ENCODE measurements around the gene SMC6. TPM values are rescaled to one million over a fixed set of nuclear protein-coding genes. Genes with fewer than 3 reads are reported as not detected.

The SMC6 gene
- total and polyA plus RNA-seq, 10 of the 15 experiments (the other 5 are each of a cell fraction or from before 2014, with no cell fraction given), result 12.8 to 63.8 (median 38.8) TPM

- in situ Hi-C loops (cut with MboI), result no loop called here
- TF ChIP-seq ETV6 (conservative IDR thresholded peaks at IDR 0.05 in 1 of 2, IDR thresholded peaks at IDR 0.05 in 1 of 2; ENCODE audit: borderline replicate concordance in 1 of 2, low read depth in 1 of 2) (no peak), SIN3A (IDR thresholded peaks at IDR 0.05; ENCODE audit: low read depth, low read length) (no peak), CBX3 (IDR thresholded peaks at IDR 0.05; ENCODE audit: borderline replicate concordance, low read depth) (no peak), HCFC1 (IDR thresholded peaks at IDR 0.05; ENCODE audit: low read length) (no peak), ESRRA (IDR thresholded peaks at IDR 0.05; ENCODE audit: low read length) (no peak), PML (IDR thresholded peaks at IDR 0.05; ENCODE audit: low read length) (no peak), SMAD1 (IDR thresholded peaks at IDR 0.05; ENCODE audit: low read depth, partially characterized antibody) (no peak), ZBTB33 (IDR thresholded peaks at IDR 0.05) (no peak), BHLHE40 (IDR thresholded peaks at IDR 0.05; ENCODE audit: borderline replicate concordance in 1 of 2, low read depth in 2 of 2, low read length in 1 of 2) (no peak), ZNF274 (IDR thresholded peaks at IDR 0.05; ENCODE audit: insufficient read depth, insufficient read length) (no peak), NBN (IDR thresholded peaks at IDR 0.05) (no peak), ZNF592 (IDR thresholded peaks at IDR 0.05) (no peak), ATF3 (IDR thresholded peaks at IDR 0.05; ENCODE audit: borderline replicate concordance, extremely low read depth, low read depth, low read length) (no peak), SMARCA5 (IDR thresholded peaks at IDR 0.05) (no peak), MTA2 (IDR thresholded peaks at IDR 0.05; ENCODE audit: low read depth) (no peak)
- TF ChIP-seq, protein P1, sequence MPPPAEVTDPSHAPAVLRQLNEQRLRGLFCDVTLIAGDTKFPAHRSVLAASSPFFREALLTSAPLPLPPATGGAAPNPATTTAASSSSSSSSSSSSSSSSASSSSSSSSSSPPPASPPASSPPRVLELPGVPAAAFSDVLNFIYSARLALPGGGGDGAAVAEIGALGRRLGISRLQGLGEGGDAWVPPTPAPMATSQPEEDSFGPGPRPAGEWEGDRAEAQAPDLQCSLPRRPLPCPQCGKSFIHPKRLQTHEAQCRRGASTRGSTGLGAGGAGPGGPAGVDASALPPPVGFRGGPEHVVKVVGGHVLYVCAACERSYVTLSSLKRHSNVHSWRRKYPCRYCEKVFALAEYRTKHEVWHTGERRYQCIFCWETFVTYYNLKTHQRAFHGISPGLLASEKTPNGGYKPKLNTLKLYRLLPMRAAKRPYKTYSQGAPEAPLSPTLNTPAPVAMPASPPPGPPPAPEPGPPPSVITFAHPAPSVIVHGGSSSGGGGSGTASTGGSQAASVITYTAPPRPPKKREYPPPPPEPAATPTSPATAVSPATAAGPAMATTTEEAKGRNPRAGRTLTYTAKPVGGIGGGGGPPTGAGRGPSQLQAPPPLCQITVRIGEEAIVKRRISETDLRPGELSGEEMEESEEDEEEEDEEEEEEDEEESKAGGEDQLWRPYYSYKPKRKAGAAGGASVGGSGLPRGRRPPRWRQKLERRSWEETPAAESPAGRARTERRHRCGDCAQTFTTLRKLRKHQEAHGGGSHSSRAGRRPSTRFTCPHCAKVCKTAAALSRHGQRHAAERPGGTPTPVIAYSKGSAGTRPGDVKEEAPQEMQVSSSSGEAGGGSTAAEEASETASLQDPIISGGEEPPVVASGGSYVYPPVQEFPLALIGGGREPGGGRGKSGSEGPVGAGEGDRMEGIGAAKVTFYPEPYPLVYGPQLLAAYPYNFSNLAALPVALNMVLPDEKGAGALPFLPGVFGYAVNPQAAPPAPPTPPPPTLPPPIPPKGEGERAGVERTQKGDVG (CRISPR knock-in tag; IDR thresholded peaks at IDR 0.05), result no peak
Observed at GRCh38 chr2:17617516-17617915, 136.1 kb downstream of the SMC6 start.

More at GRCh38 chr2:17617516-17617915, 136.1 kb downstream of the SMC6 start:
- WGBS (ENCODE audit: insufficient coverage, insufficient replicate concordance, low lambda C conversion rate, missing lambda C conversion rate), result 52% methylated on average over 5 of the region's 5 CpGs
- Histone ChIP-seq H3K4me3 (no peak overlapping the region), H3K9ac (ENCODE audit: control insufficient read depth, insufficient read depth, low read length) (no peak overlapping the region), H3K27ac (ENCODE audit: control insufficient read depth, insufficient read depth) (no peak overlapping the region), H3K4me1 (ENCODE audit: control insufficient read depth, insufficient read depth, low read length) (no peaks in the 10 kb centered on the region), H3K4me2 (ENCODE audit: control insufficient read depth, insufficient read depth) (no peak overlapping the region), H3K9me3 (replicated peaks; ENCODE audit: control insufficient read depth, insufficient read depth, low read length) (no peaks in the 10 kb centered on the region), H3K36me3 (ENCODE audit: control insufficient read depth in 2 of 2, insufficient read depth in 2 of 2, low read length in 1 of 2) (no peaks in the 10 kb centered on the region), H2AFZ (ENCODE audit: control insufficient read depth, low read depth, low read length) (no peak overlapping the region), H3K27me3 (replicated peaks in 1 of 2; ENCODE audit: control insufficient read depth in 2 of 2, insufficient read depth in 2 of 2, low read length in 1 of 2) (no peaks in the 10 kb centered on the region; a peak in 1 of 4 replicates), H3K79me2 (ENCODE audit: control insufficient read depth, insufficient read depth, low read length) (no peaks in the 10 kb centered on the region), H4K20me1 (ENCODE audit: control insufficient read depth, insufficient read depth) (no peaks in the 10 kb centered on the region)
- ChIA-PET RAD21 (ENCODE audit: unreplicated experiment) (interaction anchor here (2.2 kb wide), 1 partner anchor 53 kb away, joined by 9 read pairs; no protein-coding TSS in a partner anchor), CTCF (interaction anchor here (1.9 kb wide), 1 partner anchor 10 kb away, joined by 7 read pairs; no protein-coding TSS in a partner anchor), POLR2A (no interaction called here), SMC1A (ENCODE audit: uncharacterized antibody, unreplicated experiment) (interaction anchor here (1.1 kb wide), 1 partner anchor 9 kb away, joined by 3 read pairs; no protein-coding TSS in a partner anchor)
- DNase-seq (ENCODE audit: low read depth, low spot score), result no peak
- no TSS peak for BruUV-seq (replicated peaks)
- no peak for FAIRE-seq
- intact Hi-C loops (cut with micrococcal nuclease; ENCODE audit: unreplicated experiment), result no loop called here
- ATAC-seq, result no peak
